PFSK-1 (cell line): ENCODE data around the gene CORIN.

Experiments used
- POLR2AphosphoS5 ChIP-seq: IDR thresholded peaks from 2 replicates; pipeline ENCODE4 v1.6.1; 2012; ENCODE audit warnings: low read depth, mild to moderate bottlenecking, control low read depth, low read length, moderate library complexity
- SIN3A ChIP-seq: IDR thresholded peaks from 2 replicates; pipeline ENCODE4 v1.6.1; 2012; ENCODE audit warnings: mild to moderate bottlenecking, low read length, moderate library complexity, borderline replicate concordance; ENCODE audit not compliant: insufficient read depth

DNA sequence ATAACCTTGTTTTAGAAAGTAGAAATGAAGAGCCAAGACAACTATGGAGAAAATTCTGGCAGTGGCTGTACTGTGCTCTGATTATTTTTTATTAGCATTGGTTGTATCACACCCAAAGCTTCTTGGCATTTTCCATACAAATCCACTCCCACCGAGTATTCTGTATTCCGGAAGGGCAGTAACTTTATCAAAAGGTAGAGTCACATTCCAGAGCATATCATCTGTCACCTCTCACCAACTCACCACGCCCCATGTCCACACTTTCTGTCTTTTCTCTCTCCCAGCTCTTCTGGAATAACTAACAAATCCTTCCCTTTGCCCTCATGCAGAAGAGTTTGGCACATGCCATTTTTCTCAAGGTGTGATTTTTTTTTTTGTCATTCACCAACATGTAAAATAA lies 52.7 kb downstream of the CORIN start:
- no peak for TF ChIP-seq POLR2AphosphoS5
- TF ChIP-seq SIN3A = no peak
